CD4-positive, alpha-beta T cell treated with Interleukin-17A for 4 hours (primary cell): ENCODE measurements around the gene B3GNT3.

Experiments
- DNase-seq: peaks from one replicate; pipeline ENCODE4 v3.0.0-alpha.2; 2020; ENCODE audit warnings: mixed read lengths

Gene B3GNT3

DNA sequence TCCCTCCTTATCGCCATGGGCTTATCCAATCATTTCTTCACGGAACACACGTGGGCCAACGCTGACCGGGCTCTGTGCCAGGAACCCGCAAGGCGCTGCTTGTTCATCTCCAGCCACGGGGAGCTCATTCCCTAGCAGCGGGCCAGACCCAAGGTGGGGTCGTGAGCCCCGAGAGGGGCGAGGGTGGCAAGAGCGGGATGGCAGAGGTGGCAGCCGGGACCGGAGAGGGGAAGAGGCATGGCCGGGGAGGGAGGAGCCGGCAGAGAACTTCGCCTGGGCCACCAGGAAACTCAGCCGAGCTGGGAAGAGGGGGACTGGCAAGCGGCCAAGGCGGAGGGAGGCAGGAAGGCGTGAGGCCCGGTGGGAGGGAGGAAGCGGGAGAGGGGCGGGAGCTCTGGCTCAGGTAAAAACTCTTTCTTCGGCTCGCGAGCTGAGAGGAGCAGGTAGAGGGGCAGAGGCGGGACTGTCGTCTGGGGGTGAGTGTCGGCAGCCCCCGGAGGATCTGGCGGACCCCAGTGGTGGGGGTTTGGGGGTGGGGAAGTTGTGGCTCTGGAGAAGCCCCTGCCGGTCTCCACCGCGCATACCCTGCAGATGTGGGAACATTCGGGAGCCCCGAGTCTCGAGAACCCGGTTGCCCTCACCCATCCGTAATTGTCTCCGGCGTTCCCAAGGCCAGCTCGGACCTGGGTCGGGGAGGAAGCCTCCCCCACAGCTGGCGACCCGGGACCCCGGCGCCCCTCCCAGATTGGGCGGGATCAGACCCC, at the start of gene B3GNT3:
Gene B3GNT3 (plus strand): TSS at position 408 of the 764 bp plus-strand sequence. CDS start 12,670 bp downstream, outside the sequence.
- DNase-seq, result peak; percentile 70

DNA sequence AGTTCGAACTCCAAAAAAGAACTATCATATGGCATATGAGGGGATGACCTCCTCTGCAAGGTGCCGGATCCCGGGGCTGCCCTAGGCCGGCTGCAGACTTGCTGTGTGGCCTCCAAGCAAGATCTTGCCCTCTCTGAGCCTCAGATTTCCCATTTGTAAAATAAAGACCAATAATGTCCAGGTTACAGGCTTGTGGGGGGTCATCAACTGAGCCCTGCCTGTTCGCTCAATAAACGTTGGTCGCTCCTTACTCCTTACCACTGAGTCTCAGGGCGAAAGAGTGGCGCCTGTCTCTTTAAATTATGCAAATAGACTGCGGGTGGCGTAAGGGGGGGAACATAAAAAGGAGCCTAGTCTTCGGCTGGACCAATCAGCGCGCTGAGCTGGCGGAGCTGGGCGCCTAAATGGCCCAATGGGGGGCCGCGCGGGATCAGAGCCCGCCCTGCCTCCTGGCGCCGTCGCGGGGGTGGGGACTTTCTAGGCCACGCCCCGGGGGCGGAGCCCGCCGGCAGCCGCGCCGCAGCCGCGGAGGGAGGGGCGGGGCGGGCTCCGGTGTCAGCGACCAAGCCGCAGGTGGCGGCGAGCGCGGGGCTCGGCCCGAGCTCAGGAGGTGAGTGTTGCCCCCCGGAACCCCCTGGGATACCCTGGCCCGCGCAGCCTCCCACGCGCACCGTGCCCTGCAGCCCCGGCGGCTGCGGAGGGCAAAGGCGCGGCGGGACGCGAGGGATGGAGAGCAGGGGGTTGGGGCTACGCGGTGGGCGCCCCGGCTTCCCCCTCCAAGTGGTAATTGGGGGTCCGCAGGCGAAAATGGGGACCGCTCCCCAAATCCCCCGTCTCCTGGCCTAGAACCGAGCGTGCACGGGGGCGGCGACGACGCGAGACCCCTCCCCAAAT, 47.5 kb upstream of the B3GNT3 start:
- peak; percentile 93 for DNase-seq

DNA sequence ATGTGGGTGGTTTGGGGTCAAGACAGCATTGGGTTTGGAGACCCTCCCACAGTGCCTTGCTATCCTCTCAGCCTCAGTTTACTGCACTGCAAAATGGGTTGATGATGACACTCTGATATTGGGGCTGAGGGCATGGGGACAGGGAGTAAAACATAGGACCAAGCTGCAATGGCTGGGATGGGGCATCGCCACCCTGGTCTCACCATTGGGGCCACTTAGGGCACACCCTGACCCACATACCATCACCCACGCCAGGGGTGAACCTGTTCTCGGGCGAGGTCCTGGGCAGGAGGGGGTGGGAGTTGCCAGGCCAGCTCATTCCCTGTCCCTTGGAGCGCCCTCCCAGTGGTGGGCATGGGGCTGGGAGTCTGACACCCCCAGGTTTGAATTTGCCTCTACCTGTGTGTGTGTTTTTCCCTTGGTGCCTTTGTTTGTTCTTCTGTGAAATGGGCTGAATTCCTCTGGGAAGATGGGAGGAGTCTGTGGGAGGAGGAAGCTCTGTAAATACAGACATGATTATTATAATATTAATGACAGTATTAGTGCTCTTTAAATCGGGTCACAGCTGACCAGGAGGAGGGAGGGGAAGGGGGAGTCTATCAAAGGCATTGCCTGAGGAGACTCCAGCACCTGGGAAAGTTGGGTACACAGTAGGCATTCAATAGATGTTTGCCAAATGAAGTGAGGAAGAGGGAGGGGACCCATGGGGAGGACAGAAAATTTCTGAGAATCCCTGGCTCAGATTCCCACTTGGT, 45.9 kb upstream of the B3GNT3 start:
- no peak for DNase-seq

DNA sequence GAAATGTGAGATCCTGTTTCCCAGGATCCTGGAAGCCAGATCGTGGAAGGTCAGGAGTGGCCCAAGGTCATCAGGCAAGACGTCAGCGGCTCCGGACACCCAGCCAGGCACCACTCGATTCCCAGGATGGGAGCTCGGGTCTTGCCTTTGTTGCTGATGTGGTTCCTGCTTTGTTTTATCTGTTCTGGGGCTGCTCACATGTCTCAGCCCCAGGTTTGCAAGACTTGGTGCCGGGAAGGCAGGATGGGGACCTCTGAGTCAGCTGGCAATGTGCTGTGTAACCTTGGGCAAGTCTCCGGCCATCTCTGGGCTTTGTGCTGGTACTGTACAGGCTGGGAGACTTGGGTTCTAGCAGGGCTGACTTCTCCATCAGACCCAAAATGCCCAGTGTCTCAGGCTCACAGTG, 45.0 kb upstream of the B3GNT3 start:
- DNase-seq, result peak; percentile 60

DNA sequence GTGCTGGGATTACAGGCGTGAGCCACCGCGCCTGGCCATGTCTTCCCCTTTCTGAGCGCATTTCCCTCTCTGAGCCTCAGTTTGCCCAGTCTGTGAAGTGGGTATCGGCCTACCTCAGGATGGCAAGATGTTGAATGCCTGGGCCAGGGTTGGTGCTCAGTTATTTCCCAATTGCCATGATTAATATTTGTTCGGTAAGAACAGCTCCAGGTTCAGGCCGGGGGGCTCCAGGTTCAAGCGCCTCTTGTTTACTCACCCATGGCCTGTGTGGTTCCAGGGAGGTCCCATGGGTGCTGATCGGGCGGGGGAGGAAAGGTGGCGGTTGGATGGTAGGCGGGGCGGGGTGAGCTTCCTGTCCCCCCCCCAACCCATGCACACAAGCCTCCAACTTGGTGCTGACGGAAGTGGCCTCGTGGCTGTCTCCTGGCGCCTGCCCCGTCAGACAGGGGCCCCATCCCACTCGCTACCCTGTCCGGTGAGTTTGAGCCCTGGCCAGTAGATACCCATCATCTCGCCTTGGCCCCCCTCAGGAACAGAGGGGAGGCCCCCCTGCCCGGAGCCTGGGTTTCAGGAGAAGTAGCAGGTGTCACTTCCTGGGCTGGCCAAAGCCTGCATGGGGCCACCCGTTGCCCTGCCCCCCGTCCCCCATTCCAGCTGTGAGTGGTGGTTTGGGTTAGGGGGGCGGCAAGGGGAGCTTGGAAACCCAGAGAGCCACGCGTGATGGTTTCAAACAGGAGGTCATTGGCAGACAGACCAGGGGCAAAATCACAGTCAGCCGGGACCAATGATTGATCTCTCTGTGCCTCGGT, 43.6 kb upstream of the B3GNT3 start, which contains the start of gene FCHO1:
Gene FCHO1 (plus strand): TSS at position 375 of the 809 bp plus-strand sequence. CDS start 3,688 bp downstream, outside the sequence.
- peak; percentile 92 for DNase-seq

- peak; percentile 10 for DNase-seq
Measured at GRCh38 chr19:17751912-17752273, 43.0 kb upstream of the B3GNT3 start.

DNA sequence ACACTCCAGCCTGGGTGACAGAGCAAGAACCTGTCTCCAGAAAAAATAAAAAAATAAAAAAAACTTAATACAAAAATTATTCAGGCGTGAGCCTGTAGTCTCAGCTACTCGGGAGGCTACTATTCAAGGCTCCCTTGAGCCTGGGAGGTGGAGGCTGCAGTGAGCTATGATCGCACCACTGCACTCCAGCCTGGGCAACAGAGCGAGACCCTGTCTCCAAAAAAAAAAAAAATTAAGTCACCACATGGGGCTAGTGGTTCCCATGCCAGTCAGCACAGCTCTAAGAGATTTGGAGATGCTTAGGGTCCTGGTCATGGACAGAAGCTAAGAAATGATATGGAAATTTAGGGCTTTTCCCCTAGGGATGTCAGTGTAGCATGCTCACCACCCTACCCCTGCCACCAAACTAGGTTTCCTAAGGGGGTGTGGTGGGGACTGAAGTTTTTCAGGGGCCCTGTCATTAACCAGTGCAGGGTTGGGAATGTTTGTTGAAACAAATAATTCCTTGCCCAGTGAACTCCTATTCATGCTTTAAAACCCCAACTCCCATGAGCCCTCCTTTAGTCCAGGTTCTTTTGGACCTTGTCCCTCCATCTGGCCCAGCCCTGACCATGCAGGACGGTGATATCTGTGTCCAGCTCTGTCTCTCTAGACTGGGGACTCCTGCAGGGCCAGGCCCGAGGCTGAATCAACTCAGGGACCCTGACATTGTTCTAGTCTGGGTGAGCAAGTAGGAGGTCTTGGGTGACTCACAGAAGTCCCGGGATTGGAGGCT, 41.9 kb upstream of the B3GNT3 start:
- no peak for DNase-seq

DNA sequence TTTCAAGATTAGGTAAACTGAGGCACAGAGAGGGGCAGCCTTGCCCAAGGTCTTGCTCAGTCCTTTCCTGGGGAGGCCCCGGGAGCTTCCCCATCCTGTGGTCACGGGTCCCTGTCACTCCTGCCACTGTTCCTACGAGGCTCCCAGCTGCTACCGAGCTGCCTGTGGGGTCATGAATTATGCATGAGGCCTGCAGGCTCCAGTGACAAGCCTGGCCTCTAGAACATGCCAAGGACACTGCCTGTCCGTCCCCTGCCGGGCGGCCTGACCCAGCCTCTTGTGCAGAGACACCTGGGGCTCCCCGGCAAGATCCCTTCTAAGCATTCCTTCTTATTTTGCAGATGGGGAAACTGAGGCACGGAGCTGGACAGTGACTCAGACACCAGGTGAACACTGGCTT, 41.0 kb upstream of the B3GNT3 start:
- no peak for DNase-seq

- no peak for DNase-seq
Measured at GRCh38 chr19:17754634-17755442, 40.1 kb upstream of the B3GNT3 start.

GRCh38 chr19:17755443-17755890, 39.5 kb upstream of the B3GNT3 start:
- DNase-seq, result no peak

DNA sequence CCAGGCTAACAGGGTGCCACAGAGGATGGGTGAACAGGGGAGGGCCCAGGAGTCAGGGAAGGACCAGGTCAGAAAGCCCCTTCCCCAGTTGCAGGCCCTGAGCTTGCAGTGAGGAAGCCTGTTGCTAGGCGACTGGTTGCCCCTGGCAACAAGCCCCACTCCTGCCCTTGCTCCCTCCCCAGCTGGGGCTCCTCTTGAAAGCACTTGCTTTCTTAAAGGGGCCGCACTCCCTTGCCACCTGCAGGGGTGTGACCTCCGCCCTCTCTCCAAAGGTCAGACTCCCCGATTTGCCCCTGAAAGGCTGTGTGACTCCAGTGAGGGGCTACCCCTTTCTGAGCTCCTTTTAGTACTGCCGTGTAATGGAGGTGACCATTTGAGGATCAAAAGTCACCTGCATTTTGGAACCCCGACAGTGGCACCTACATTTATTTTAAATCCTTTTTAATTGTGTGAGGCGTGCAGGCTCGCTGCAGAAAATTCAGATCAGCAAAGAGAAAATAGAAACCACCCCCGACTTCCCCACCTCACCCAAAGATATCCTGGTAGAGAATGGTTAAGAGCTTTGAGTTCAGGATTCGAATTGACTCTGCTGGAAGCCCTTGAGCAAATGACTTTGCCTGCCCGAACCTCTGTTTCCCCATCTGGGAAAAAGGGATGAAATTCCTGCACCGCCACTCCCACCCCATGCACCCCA, 38.8 kb upstream of the B3GNT3 start:
- peak; percentile 62 for DNase-seq

DNA sequence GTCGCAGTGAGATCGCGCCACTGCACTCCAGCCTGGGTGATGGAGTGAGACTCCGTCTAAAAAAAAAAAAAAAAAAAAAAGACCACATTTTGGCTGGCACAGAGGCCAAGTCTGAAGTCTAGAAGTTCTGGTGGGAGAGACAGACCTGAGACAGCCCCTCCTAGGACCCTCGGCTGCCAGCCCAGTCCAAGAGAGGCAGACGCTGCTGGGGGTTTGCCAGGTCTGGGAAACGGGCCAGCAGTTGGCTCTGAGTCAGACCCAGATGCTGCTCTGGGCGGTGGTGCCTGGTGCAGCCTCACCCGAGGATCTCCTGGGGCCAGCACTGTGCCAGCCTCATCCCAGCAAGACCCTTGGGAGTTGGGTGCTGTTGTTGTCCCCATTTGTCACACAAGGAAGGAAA, 37.8 kb upstream of the B3GNT3 start:
- DNase-seq, result no peak

DNA sequence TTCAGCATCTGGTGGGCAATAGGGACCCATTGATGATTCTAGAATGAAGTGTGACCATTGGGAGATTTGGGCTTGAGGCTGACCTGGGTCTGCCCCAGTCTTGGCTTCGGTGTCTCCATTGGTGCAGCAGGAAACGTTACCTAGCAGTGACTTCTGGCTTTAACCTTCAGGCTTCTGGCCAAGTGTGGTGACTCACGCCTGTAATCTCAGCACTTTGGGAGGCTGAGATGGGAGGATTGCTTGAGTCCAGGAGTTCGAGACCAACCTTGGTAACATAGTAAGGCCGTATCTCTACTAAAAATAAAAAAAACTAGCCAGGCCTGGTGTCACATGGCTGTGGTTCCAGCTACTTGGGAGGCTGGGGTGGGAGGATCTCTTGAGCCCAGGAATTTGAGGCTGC, 36.4 kb upstream of the B3GNT3 start:
- no peak for DNase-seq

- DNase-seq, result no peak
Measured at GRCh38 chr19:17761148-17761547, 33.8 kb upstream of the B3GNT3 start.

GRCh38 chr19:17762505-17763229, 32.3 kb upstream of the B3GNT3 start:
- DNase-seq, result no peak

DNA sequence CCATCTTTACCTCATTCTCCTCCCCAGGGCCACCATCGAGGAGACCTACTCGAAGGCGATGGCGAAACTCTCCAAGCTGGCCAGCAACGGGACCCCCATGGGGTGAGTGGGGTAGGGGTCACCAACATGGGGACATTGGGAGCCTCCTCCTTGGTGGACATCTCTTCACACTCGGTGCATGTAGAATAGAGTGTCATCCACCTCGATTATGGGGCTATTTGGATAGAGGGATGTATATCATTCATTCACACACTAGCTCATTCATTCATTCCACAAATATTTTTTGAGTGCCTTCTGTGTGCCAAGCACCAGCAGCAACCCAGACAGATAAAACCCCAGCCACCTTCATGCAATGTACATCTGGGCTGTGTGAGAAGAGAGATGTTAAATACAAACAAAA, 30.6 kb upstream of the B3GNT3 start:
- DNase-seq, result no peak

DNA sequence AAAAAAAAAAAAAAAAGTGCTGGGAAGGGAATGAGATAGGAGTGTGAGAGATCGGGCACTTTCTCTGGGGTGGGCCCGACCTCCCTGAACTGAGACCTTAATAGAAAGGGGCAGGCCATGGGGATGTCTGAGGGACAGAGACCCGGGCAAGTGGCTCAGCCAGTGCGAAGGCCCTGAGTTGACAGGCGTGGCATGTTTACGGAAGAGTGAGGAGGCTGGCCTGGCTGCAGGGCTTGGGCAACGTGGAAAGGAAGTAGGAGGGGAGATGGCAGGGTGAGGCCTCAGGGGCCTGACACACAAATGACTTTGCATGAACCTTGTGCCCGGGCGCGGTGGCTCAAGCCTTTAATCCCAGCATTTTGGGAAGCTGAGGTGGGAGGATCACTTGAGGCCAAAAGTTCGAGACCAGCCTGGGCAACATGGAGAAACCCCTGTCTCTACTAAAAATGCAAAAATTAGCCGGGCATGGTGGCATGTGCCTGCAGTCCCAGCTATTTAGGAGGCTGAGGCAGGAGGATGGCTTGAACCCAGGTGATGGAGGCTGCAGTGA, 29.8 kb upstream of the B3GNT3 start:
- DNase-seq, result no peak

DNA sequence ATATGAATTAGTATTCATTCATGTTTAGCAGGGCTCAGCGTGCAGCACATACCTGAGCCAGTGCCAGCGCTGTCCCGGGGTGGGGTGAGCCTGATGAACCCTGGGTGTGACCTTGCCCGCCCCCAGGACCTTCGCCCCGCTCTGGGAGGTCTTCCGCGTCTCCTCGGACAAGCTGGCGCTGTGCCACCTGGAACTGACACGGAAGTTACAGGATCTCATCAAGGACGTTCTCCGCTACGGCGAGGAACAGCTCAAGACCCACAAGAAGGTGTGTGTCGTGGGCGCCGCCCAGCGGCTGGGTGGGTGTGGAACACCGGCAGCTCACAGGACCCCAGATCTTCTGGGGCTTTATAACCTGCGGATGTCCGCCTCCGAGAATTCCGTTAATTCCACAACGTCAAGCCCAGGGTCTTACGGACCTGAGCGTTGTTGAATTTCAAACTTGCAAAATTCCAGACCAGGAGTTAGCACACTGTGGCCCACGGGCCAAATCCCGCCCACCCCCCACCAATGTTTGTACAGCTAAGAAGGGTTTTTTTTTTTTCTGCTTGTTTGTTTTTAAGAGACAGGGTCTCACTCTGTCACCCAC, 28.3 kb upstream of the B3GNT3 start:
- DNase-seq, result peak; percentile 63
